HG02588 (cell line): ENCODE data around the gene TAS2R43.
"Not testable (repeated sequence)": the region's sequence is repeated elsewhere in the genome, so short reads cannot be mapped to it uniquely, and the experiment has no call there.

Experiments used
- ATAC-seq: cut with Tn5 transposase; IDR thresholded peaks from one replicate; pipeline ENCODE4 v1.9.1; 2021; ENCODE audit warnings: mild to moderate bottlenecking, moderate library complexity; ENCODE audit not compliant: unreplicated experiment

TAS2R43 gene

GRCh38 chr12:11092128-11092527 is at the start of gene TAS2R43:
TSS of gene TAS2R43 (minus strand) at chr12:11092313. CDS start at chr12:11092229, 84 bp downstream.
- no peak for ATAC-seq

- ATAC-seq, result peak; percentile 53
Measured at GRCh38 chr12:11136075-11136474, 44.0 kb upstream of the TAS2R43 start.

- ATAC-seq, result no peak
Measured at GRCh38 chr12:11134305-11134704, 42.2 kb upstream of the TAS2R43 start, which contains the start of gene TAS2R30. TSS of gene TAS2R30 (minus strand) at chr12:11134644. CDS start at chr12:11134244, 400 bp downstream.

- no peak for ATAC-seq
Measured at GRCh38 chr12:11133816-11134215, 41.7 kb upstream of the TAS2R43 start.

- no peak for ATAC-seq
Measured at GRCh38 chr12:11133162-11133561, 41.0 kb upstream of the TAS2R43 start.

- no peak for ATAC-seq
Measured at GRCh38 chr12:11130999-11131398, 38.9 kb upstream of the TAS2R43 start.

- ATAC-seq, result no peak
Measured at GRCh38 chr12:11130382-11130781, 38.3 kb upstream of the TAS2R43 start.

GRCh38 chr12:11114130-11114529 is 22.0 kb upstream of the TAS2R43 start:
- ATAC-seq, result not testable (repeated sequence)

GRCh38 chr12:11111213-11111612 is 19.1 kb upstream of the TAS2R43 start:
- not testable (repeated sequence) for ATAC-seq

GRCh38 chr12:11108862-11109261 is 16.7 kb upstream of the TAS2R43 start:
- ATAC-seq, result no peak

- no peak for ATAC-seq
Measured at GRCh38 chr12:11107719-11108118, 15.6 kb upstream of the TAS2R43 start.

GRCh38 chr12:11106288-11106687 is 14.2 kb upstream of the TAS2R43 start:
- ATAC-seq, result no peak

- ATAC-seq, result no peak
Measured at GRCh38 chr12:11105546-11105945, 13.4 kb upstream of the TAS2R43 start.

- ATAC-seq, result not testable (repeated sequence)
Measured at GRCh38 chr12:11094910-11095309, 2.8 kb upstream of the TAS2R43 start.

- ATAC-seq, result no peak
Measured at GRCh38 chr12:11089246-11089645, 2.9 kb downstream of the TAS2R43 start.

- peak; percentile 84 for ATAC-seq
Measured at GRCh38 chr12:11085419-11085818, 6.7 kb downstream of the TAS2R43 start.

- no peak for ATAC-seq
Measured at GRCh38 chr12:11081987-11082386, 10.1 kb downstream of the TAS2R43 start.

GRCh38 chr12:11078246-11078645 is 13.9 kb downstream of the TAS2R43 start:
- ATAC-seq, result no peak

- ATAC-seq, result peak; percentile 47
Measured at GRCh38 chr12:11075642-11076041, 16.5 kb downstream of the TAS2R43 start.

- no peak for ATAC-seq
Measured at GRCh38 chr12:11071414-11071813, 20.7 kb downstream of the TAS2R43 start.

GRCh38 chr12:11070999-11071398 is 21.1 kb downstream of the TAS2R43 start:
- no peak for ATAC-seq

- ATAC-seq, result no peak
Measured at GRCh38 chr12:11069854-11070365, 22.2 kb downstream of the TAS2R43 start.

GRCh38 chr12:11067514-11067913 is 24.6 kb downstream of the TAS2R43 start:
- ATAC-seq, result no peak
